SU-DHL-6 (cell line): ENCODE data around the gene CCNL1.

Source experiments
- H2AFZ ChIP-seq: fragments of 200-600 bp; sonication (generic); 2 replicates; pipeline ENCODE4 v1.6.1; 2014; ENCODE audit warnings: low read depth, mild to moderate bottlenecking, moderate library complexity, mixed read lengths, antibody characterized with exemption, low read length; ENCODE audit not compliant: severe bottlenecking
- H3F3A ChIP-seq: fragments of 200-600 bp; shearing (Covaris generic); 2 replicates; pipeline ENCODE4 v1.6.0; 2016; ENCODE audit warnings: antibody characterized with exemption, mild to moderate bottlenecking; ENCODE audit not compliant: insufficient read depth
- H3K27ac ChIP-seq: fragments of 200-600 bp; sonication (generic); 2 replicates; pipeline ENCODE4 v1.5.1; 2016; ENCODE audit warnings: low read depth, mild to moderate bottlenecking, low read length, moderate library complexity, mixed read lengths
- H3K27me3 ChIP-seq: fragments of 200-600 bp; sonication (generic), shearing (Covaris generic); 2 replicates; pipeline ENCODE4 v1.6.0; 2014; ENCODE audit warnings: mild to moderate bottlenecking, low read length
- H3K36me3 ChIP-seq: fragments of 200-600 bp; sonication (generic); 2 replicates; pipeline ENCODE4 v1.6.1; 2014; ENCODE audit warnings: mild to moderate bottlenecking, low read length, mixed read lengths
- H3K4me2 ChIP-seq: fragments of 300-600, 200-600 bp; shearing (Covaris generic), sonication (generic); 2 replicates; pipeline ENCODE4 v1.6.0; 2014; ENCODE audit warnings: low read length, low read depth, mild to moderate bottlenecking; ENCODE audit not compliant: poor library complexity, severe bottlenecking
- H3K4me3 ChIP-seq: fragments of 200-600 bp; sonication (generic); 2 replicates; pipeline ENCODE4 v1.5.1; 2014; ENCODE audit warnings: antibody characterized with exemption, low read length, mild to moderate bottlenecking, mixed read lengths; ENCODE audit not compliant: insufficient read depth, poor library complexity, severe bottlenecking
- H3K79me2 ChIP-seq: fragments of 200-600 bp; sonication (generic); 2 replicates; pipeline ENCODE4 v1.6.1; 2014; ENCODE audit warnings: mild to moderate bottlenecking, low read length, moderate library complexity; ENCODE audit not compliant: insufficient read depth
- H3K9ac ChIP-seq: fragments of 200-600 bp; sonication (generic); 2 replicates; pipeline ENCODE4 v1.7.0; 2014; ENCODE audit warnings: mild to moderate bottlenecking, low read length
- H3K9me2 ChIP-seq: fragments of 200-600 bp; sonication (generic); replicated peaks from 2 replicates; pipeline ENCODE4 v1.6.1; 2014; ENCODE audit warnings: low read length; ENCODE audit not compliant: insufficient read depth
- H3K9me3 ChIP-seq: fragments of 200-600 bp; sonication (generic); 2 replicates; pipeline ENCODE4 v1.6.1; 2014; ENCODE audit warnings: low read length, mixed read lengths; ENCODE audit not compliant: insufficient read depth
- H4K20me1 ChIP-seq: fragments of 200-600 bp; sonication (generic); 2 replicates; pipeline ENCODE4 v1.6.1; 2014; ENCODE audit warnings: low read depth, mild to moderate bottlenecking, antibody characterized with exemption, low read length, moderate library complexity, mixed read lengths
- EZH2phosphoT487 ChIP-seq: fragments of 200-600 bp; sonication (generic), shearing (Covaris generic); conservative IDR thresholded peaks from 2 replicates; pipeline ENCODE4 v1.6.1; 2018; ENCODE audit warnings: mild to moderate bottlenecking, antibody characterized with exemption, low read length, moderate library complexity, mixed read lengths
- TF ChIP-seq, protein P1 (sequence below): fragments of 200-600 bp; sonication (generic); IDR thresholded peaks from one replicate; pipeline ENCODE4 v1.5.1; 2017; ENCODE audit warnings: antibody characterized with exemption, mild to moderate bottlenecking, low read length, moderate library complexity; ENCODE audit not compliant: insufficient read depth, poor library complexity, severe bottlenecking

Gene CCNL1

GRCh38 chr3:157099326-157100095, 60.4 kb downstream of the CCNL1 start:
- Histone ChIP-seq H3K9ac (no peak overlapping the region), H3F3A (no peaks in the 10 kb centered on the region), H3K79me2 (no peaks in the 10 kb centered on the region), H3K4me2 (no peak overlapping the region), H3K9me3 (no peaks in the 10 kb centered on the region), H4K20me1 (no peaks in the 10 kb centered on the region), H3K27ac (no peak overlapping the region), H2AFZ (no peak overlapping the region), H3K4me3 (no peak overlapping the region), H3K9me2 (no peaks in the 10 kb centered on the region), H3K27me3 (no peaks in the 10 kb centered on the region), H3K36me3 (no peaks in the 10 kb centered on the region)
- TF ChIP-seq EZH2phosphoT487, result no peak
- TF ChIP-seq, protein P1, sequence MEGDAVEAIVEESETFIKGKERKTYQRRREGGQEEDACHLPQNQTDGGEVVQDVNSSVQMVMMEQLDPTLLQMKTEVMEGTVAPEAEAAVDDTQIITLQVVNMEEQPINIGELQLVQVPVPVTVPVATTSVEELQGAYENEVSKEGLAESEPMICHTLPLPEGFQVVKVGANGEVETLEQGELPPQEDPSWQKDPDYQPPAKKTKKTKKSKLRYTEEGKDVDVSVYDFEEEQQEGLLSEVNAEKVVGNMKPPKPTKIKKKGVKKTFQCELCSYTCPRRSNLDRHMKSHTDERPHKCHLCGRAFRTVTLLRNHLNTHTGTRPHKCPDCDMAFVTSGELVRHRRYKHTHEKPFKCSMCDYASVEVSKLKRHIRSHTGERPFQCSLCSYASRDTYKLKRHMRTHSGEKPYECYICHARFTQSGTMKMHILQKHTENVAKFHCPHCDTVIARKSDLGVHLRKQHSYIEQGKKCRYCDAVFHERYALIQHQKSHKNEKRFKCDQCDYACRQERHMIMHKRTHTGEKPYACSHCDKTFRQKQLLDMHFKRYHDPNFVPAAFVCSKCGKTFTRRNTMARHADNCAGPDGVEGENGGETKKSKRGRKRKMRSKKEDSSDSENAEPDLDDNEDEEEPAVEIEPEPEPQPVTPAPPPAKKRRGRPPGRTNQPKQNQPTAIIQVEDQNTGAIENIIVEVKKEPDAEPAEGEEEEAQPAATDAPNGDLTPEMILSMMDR, result no peak

GRCh38 chr3:157098823-157099185, 61.1 kb downstream of the CCNL1 start:
- Histone ChIP-seq H3K27me3 (no peaks in the 10 kb centered on the region), H3K79me2 (no peaks in the 10 kb centered on the region), H4K20me1 (no peaks in the 10 kb centered on the region), H3K4me2 (no peak overlapping the region), H3K27ac (no peak overlapping the region), H3K4me3 (no peak overlapping the region), H2AFZ (no peak overlapping the region), H3K9me2 (no peaks in the 10 kb centered on the region), H3K36me3 (no peaks in the 10 kb centered on the region), H3F3A (no peaks in the 10 kb centered on the region), H3K9me3 (no peaks in the 10 kb centered on the region), H3K9ac (no peak overlapping the region)
- TF ChIP-seq EZH2phosphoT487, result no peak
- TF ChIP-seq, protein P1, result no peak

DNA sequence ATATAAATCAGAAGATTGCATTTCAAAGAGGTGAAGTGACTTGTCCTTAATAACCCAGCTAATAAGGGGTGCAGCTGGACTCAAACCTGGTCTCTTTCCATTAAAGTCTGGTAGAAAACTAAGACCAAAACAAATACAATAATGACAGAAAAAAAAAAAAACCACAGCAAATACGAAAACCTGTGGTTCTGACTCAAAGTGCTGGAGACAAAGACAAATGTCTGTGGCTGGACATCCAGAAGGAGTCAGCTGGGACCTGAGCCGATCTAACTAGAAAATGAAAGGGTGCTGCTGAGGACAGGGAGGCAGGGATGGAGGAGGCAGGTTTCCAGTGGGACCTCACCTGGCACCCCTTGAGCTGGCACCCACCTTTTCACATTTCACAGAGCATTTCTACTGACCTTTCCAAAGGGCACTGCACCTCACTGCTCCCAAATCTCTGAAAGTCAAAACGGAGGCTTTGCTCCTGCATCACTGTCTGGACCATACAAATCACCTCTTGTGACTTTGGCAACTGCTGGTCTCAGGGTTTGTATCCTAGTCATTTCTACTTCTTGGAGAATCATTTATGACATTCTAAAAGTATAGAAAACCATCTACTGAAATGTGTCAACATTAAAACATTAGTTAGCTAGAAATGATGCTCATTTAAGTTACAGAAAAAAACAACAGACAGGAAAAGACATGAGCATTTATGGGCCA, 61.7 kb downstream of the CCNL1 start:
- no peaks in the 10 kb centered on the region for H3K27me3 ChIP-seq
- H3K79me2 ChIP-seq, result no peaks in the 10 kb centered on the region
- H3K9ac ChIP-seq, result no peak overlapping the region
- TF ChIP-seq, protein P1, result no peak
- no peak for TF ChIP-seq EZH2phosphoT487
- H3K9me3 ChIP-seq, result no peaks in the 10 kb centered on the region
- no peak overlapping the region for H2AFZ ChIP-seq
- no peak overlapping the region for H3K4me2 ChIP-seq
- H3K4me3 ChIP-seq, result no peak overlapping the region
- H3K27ac ChIP-seq, result no peak overlapping the region
- H3F3A ChIP-seq, result no peaks in the 10 kb centered on the region
- H3K9me2 ChIP-seq, result no peaks in the 10 kb centered on the region
- H4K20me1 ChIP-seq, result no peaks in the 10 kb centered on the region
- no peaks in the 10 kb centered on the region for H3K36me3 ChIP-seq
